ENCODE results near the gene TIMP2.

DNA sequence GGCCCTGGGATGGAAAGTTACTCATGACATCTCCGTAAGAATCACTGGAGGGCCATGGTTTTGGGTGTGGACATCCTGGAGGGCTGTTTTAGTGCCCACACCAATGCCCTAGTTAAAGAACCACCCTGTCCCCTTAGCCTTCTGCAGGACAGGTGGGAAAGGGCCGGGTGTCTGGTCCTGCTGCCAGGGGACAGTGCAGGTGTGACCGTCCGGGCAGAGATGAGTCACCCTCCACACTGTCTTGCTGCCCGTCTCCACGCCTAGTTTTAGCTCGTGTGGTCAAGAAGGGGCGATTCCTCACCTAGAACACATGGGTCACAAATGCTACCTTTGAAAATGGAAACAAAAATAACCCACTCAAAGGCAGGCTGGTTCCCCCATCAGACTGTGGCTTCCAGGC lies 39.2 kb downstream of the TIMP2 start:
- no peak for TF ChIP-seq FOSL1 (IDR thresholded peaks at IDR 0.05; ENCODE audit: low read depth)
- TF ChIP-seq, protein P1, sequence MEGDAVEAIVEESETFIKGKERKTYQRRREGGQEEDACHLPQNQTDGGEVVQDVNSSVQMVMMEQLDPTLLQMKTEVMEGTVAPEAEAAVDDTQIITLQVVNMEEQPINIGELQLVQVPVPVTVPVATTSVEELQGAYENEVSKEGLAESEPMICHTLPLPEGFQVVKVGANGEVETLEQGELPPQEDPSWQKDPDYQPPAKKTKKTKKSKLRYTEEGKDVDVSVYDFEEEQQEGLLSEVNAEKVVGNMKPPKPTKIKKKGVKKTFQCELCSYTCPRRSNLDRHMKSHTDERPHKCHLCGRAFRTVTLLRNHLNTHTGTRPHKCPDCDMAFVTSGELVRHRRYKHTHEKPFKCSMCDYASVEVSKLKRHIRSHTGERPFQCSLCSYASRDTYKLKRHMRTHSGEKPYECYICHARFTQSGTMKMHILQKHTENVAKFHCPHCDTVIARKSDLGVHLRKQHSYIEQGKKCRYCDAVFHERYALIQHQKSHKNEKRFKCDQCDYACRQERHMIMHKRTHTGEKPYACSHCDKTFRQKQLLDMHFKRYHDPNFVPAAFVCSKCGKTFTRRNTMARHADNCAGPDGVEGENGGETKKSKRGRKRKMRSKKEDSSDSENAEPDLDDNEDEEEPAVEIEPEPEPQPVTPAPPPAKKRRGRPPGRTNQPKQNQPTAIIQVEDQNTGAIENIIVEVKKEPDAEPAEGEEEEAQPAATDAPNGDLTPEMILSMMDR (IDR thresholded peaks at IDR 0.05 in 2 of 3, conservative IDR thresholded peaks at IDR 0.05 in 1 of 3; ENCODE audit: borderline replicate concordance in 1 of 3, insufficient read depth in 1 of 3, low read depth in 2 of 3, low read length in 2 of 3), result no peak
- TF ChIP-seq EGR1 (IDR thresholded peaks at IDR 0.05; ENCODE audit: low read depth), result no peak
- TF ChIP-seq POLR2AphosphoS5 (IDR thresholded peaks at IDR 0.05; ENCODE audit: low read depth, low read length), result no peak
- peak; percentile 65 for TF ChIP-seq MAX (IDR thresholded peaks at IDR 0.05)
- TF ChIP-seq POLR2A (IDR thresholded peaks at IDR 0.05; ENCODE audit: borderline replicate concordance, extremely low read depth, insufficient read depth, insufficient read length), result no peak

Measured in HCT116 (cell line).